Measurements from ENCODE around the gene PNMA3.
"Not testable (repeated sequence)": the region's sequence is repeated elsewhere in the genome, so short reads cannot be mapped to it uniquely, and the experiment has no call there.

PNMA3 gene

GRCh38 chrX:153055871-153056749 lies at the start of gene PNMA3:
PNMA3 (plus strand) TSS chrX:153056470; CDS start chrX:153057056, 586 bp downstream.
- DNase-seq (ENCODE audit: low spot score) = no peak

- DNase-seq (ENCODE audit: low spot score) = not testable (repeated sequence)
These were observed 39.1 kb upstream of the PNMA3 start for GRCh38 chrX:153017174-153017573.

DNA sequence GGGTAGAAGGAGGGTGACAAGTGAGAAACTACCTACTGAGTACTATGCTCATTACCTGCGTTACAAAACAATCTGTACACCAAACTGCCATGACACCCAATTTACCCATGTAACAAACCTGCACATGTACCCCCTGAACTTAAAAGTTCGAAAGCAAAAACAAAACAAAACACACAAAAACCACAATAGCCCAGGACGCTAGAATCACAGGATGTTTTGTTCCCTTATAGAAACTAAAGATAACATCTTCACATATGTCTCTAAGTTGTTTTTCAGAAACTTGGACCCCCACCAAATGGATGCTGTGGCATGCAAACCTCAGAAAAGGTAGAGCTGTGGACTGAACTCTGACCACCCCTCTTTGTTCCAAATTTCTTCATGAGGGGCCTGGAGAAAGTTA lies 37.1 kb upstream of the PNMA3 start:
- no peak for DNase-seq (ENCODE audit: low spot score)

- DNase-seq (ENCODE audit: low spot score) = not testable (repeated sequence)
These were observed 29.8 kb upstream of the PNMA3 start for GRCh38 chrX:153026501-153026900.

DNA sequence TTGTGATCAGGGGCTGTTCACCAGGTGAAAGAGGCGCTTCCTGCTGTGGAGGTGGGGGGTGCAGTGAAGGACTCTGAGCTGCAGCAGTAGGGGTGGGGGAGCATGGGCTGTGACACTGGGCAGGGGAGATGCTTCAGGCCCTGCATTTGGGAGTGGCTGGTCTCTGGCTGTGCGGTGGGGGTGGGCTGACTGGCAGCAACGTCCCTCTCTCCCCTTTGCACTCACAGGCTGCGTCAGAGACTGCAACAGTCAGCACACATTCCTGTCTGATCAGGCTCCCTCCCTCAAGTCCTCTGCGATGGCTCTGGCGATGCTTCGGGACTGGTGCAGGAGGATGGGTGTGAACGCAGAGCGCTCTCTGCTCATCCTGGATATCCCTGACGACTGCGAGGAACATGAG lies 27.8 kb upstream of the PNMA3 start:
- DNase-seq (ENCODE audit: low spot score) = not testable (repeated sequence)

DNA sequence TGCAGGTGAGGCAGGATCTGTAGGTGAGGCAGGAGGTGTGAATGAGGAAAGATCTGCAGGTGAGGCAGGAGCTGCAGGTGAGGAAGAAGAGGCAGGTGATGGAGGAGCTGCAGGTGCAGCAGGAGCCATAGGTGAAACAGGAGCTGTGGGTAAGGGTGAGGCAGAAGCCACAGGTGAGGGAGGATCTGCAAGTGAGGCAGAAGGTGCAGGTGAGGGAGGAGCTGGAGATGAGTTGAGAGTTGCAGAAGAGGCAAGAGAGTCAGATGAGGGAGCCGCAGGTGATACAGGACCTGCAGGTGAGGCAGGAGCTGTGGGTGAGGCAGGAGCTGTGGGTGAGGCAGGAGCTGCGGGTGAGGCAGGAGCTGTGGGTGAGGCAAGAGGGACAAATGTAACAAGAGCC lies 27.1 kb upstream of the PNMA3 start:
- DNase-seq (ENCODE audit: low spot score) = no peak

DNA sequence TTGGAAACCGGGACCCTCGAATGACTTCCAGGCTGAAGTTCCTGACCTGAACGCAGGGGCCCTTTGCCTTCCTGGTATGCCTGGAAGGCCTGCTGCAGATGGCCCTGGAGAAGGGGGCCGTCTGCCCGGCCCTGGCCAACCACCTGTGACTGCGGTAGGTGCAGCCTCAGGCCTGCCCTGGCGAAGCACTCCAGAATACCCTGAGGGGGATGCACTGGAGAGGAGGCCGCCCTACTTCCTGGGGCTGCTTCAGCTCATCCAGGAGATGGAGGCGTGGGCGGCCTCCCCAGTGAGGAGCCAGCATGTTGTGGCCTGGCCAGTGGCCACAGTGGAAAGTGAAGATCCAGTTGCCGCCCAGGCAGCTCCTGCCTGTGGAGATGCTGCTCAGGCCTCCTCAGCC lies 26.4 kb upstream of the PNMA3 start:
- no peak for DNase-seq (ENCODE audit: low spot score)

- no peak for DNase-seq (ENCODE audit: low spot score)
These were observed 25.5 kb upstream of the PNMA3 start for GRCh38 chrX:153030801-153031200.

GRCh38 chrX:153032397-153033118 lies 23.7 kb upstream of the PNMA3 start:
- DNase-seq (ENCODE audit: low spot score) = peak; percentile 83

DNA sequence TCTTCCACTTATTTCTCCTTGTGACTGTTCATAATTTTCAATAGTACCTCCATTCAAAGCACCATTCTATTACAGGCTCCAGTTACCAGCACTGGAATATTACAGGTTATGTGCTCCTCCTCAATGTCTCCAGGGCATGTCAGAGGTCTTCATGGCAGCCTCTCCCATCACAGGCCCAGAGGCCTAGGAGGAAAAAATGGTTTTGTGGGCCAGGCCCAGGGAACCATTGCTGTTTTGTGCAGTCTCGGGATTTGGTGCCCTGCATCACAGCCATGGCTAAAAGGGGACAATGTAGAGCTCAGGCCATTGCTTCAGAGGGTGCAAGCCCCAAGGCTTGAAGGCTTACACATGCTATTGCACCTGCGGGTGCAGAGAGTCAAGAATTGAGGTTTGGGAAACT lies 7.2 kb upstream of the PNMA3 start:
- DNase-seq (ENCODE audit: low spot score) = no peak

DNA sequence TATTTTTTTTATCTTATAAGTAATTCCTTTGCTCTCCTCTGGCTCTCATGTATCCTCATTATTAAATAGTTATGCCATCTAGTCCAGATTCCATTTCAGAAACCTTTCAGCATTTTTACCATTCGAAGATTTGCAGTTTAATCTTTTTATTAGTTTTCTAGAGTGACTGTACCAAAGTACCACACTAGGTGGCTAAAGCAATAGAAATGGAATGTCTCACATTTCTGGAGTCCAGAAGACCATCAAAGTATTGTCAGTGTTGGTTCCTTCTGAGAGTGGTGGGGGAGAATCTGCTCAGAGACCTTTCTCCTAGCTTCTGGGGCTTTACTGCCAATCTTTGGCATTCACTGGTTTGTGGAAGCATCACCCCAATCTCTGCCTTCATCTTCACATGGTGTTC lies 3.7 kb upstream of the PNMA3 start:
- no peak for DNase-seq (ENCODE audit: low spot score)

DNA sequence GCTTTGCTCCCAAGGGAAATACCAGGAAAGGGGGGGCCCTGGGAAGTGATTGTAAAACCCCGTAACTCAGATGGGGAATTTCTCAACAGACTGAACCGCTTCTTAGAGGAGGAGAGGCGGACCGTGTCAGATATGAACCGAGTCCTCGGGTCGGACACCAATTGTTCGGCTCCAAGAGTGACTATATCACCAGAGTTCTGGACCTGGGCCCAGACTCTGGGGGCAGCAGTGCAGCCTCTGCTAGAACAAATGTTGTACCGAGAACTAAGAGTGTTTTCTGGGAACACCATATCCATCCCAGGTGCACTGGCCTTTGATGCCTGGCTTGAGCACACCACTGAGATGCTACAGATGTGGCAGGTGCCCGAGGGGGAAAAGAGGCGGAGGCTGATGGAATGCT lies 1.0 kb downstream of the PNMA3 start:
- DNase-seq (ENCODE audit: low spot score) = no peak

DNA sequence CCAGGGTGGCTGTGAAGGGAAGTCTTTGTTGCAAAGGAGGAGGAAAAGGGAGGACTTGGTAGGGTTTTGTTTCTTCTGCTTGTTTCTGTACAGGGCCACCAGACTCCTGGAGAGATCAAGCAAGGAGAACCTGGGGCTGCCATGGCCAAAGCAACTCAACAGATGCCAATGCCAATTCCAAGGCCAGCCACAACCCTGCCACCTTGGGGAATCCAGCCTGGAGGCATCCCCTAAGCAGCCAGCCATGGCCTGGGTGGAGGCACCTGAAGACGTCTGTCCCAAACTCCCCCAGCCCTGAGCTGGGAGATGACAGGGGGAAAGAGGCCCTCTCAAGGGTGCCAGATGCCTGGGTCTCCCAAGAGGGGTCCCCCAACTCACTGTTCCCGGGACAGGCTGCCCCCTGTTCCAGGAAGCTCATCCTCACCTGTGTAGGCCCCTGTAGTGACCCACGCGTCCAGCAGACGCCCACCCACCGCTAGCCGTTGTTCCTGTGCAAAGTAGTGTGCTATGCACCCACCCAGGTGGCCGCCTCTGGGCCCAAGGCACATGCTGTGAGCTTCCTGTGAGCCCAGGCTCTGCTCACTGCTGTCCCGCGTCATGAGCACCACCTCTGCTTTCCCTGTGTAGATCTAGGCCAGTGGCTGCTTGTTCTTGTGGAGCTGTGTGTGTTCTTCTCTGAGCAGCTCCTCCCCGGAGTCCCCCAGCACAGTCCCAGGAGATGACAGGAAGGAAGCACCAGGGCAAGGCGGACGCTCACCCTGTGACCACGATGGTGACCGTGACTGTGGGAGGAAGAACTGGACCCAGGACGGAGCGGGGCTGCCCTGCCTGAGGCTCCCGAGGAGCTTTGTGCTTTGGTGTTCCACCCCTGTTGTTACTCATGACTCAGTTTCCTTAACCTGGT lies 3.2 kb downstream of the PNMA3 start:
- no peak for DNase-seq (ENCODE audit: low spot score)

GRCh38 chrX:153060095-153060445 lies 3.8 kb downstream of the PNMA3 start:
- no peak for DNase-seq (ENCODE audit: low spot score)

GRCh38 chrX:153061732-153062131 lies 5.5 kb downstream of the PNMA3 start:
- no peak for DNase-seq (ENCODE audit: low spot score)

- DNase-seq (ENCODE audit: low spot score) = no peak
These were observed 7.0 kb downstream of the PNMA3 start for GRCh38 chrX:153063315-153063714.

GRCh38 chrX:153064061-153064460 lies 7.8 kb downstream of the PNMA3 start:
- no peak for DNase-seq (ENCODE audit: low spot score)

GRCh38 chrX:153065389-153065788 lies 9.1 kb downstream of the PNMA3 start:
- no peak for DNase-seq (ENCODE audit: low spot score)

DNA sequence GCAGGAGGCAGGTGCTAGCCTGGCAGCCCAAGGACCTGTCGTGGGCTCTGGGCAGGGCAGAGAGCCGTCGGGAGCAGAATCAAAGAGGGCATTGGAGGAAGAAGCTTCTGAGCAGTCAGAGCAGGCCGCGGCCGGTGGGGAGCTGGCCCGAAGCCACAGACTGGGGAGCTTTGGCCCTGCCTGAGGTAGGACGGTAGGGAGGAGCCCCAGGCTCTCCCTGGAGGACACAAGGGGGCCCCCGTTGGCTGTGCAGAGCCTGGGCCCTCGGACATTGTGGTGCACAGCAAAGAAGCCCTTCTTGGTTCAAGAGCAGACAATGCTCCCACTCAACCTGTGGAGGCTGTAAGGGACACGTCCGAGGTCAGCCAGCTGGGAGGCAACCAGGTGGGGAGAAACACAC lies 10.1 kb downstream of the PNMA3 start:
- DNase-seq (ENCODE audit: low spot score) = not testable (repeated sequence)

GRCh38 chrX:153071909-153072583 lies 15.8 kb downstream of the PNMA3 start, which contains the start of gene PNMA6A:
PNMA6A (plus strand) TSS chrX:153072454; CDS start chrX:153073063, 609 bp downstream.
- not testable (repeated sequence) for DNase-seq (ENCODE audit: low spot score)

GRCh38 chrX:153073331-153073730 lies 17.1 kb downstream of the PNMA3 start:
- not testable (repeated sequence) for DNase-seq (ENCODE audit: low spot score)
